Posterior vena cava (tissue), 2 donors: ENCODE data around the gene GRIA2. TPM values are rescaled to one million over a fixed set of nuclear protein-coding genes. Genes with fewer than 3 reads are reported as not detected.

Experiments
- DNase-seq: peaks from one replicate; pipeline ENCODE4 v3.0.0-alpha.2; 2020; ENCODE audit warnings: low spot score
- intact Hi-C, 2 donors: fragments of 100-400 bp; cut with DNase I; formaldehyde crosslinking; loops; one replicate each; pipeline versions ENCODE4 v1.14.1 to v1.14.2; 2022 to 2023
- total RNA-seq, 2 donors: library from RNA; stranded (reverse); fragmentation: NEBNext Ultra II Directional; extraction: Animal tissue kit (Norgen Biotek cat#: 25700); gene quantifications; one replicate each; pipeline ENCODE4 v1.2.1, GENCODE V29; 2021
- donor health status: DM: yes; HTN: yes; CAD: no.
- donor health status: DM: yes; HTN: yes; CAD: no.

GRIA2 gene
- total RNA-seq, 2 donors from 2014 or later, result 1.6 TPM

DNA sequence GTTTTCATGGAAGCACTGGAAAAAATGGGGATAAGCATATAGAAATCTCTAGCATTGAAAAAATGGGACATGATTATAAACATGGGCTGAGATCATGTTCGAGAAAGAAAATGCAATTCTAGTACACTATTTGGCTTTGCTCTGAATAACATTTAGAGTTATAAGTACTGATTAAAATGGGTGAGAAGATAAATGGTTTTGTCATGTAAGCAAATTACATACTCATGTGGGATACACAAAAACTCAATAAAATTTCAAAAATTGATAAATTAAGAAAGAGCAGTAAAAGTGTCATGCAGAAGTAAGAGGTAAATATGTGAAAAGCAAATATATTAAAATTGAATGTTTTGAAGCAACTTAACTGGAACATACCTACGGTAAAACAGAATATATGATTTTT, 99.6 kb downstream of the GRIA2 start:
- DNase-seq, result no peak
- intact Hi-C loops, result no loop called here

GRCh38 chr4:157327666-157328065, 107.1 kb downstream of the GRIA2 start:
- intact Hi-C loops, result no loop called here
- DNase-seq, result no peak

DNA sequence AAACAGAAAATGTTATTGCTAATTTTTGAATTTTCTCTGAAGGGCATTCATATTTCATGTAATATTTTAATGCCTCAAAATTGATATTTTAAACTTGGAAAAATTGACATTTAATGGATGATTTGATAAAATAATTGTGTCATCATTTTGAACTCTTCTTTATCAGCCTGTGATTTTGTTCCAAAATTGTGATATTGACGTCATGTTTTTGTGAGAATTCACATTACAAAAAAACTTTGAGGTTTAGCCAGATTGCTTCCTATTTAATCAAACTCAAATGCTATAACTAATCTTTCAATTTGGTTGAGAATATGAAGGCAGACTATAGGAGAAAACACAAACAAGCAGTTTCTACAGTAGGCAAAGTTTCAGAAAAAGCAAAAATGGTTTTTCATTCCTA, 137.4 kb downstream of the GRIA2 start:
- no peak for DNase-seq
- intact Hi-C loops, result no loop called here

DNA sequence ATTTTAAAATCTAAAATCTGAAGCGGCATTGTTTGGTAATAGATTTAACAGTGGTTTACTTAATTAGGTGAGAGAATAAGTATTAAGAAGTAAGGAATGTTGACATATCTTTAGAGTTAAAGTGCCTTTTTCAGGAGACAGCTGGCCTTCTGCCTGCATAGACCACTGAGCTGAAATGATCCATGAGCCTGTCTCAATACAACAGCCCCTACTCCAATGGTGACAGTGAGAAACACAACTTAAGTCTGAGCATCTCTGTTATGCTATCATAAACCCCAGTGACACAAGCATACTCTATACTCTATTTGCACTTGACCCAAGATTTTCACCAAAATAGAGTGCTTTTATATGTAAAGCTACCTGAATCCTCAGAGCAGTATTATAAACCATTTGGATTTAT, 137.9 kb downstream of the GRIA2 start:
- no peak for DNase-seq
- intact Hi-C loops, result no loop called here

DNA sequence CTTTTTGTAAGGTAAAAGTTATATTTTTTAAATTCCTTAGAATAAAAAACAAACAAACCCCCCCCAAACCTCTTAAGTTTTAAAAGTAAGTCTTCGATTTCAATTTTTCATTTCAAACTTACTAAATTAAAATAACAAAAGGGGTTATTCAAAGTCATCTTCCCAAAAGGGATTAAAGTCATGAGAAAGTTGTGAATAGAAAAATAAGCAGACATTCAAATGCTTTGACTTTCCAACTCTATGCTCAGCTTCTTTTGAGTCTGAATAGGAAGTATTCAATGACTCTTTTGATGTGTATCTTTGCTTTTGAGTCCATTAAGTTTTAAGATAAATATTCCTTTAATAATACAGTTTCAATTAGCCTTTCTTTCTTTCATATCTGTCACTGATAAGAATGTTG, 138.3 kb downstream of the GRIA2 start:
- intact Hi-C loops, result no loop called here

DNA sequence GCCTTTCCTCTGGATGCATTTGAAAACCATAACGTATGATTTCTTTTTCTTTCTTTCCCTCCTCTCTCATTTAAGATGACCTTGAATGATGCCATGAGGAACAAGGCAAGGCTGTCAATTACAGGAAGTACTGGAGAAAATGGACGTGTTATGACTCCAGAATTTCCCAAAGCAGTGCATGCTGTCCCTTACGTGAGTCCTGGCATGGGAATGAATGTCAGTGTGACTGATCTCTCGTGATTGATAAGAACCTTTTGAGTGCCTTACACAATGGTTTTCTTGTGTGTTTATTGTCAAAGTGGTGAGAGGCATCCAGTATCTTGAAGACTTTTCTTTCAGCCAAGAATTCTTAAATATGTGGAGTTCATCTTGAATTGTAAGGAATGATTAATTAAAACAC, 142.8 kb downstream of the GRIA2 start:
- intact Hi-C loops, result no loop called here

More for the DNA sequence above, 138.3 kb downstream of the GRIA2 start:
- no peak for DNase-seq

GRCh38 chr4:157372154-157372553, 151.6 kb downstream of the GRIA2 start:
- no peak for DNase-seq
- intact Hi-C loops, result no loop called here

More for the DNA sequence above, 142.8 kb downstream of the GRIA2 start:
- no peak for DNase-seq

- intact Hi-C loops, result no loop called here
- DNase-seq, result no peak
Measured at GRCh38 chr4:157372567-157372966, 152.0 kb downstream of the GRIA2 start.

- DNase-seq, result no peak
- intact Hi-C loops, result no loop called here
Measured at GRCh38 chr4:157389741-157390140, 169.2 kb downstream of the GRIA2 start.

GRCh38 chr4:157405070-157405469, 184.5 kb downstream of the GRIA2 start:
- DNase-seq, result no peak
- intact Hi-C loops, result no loop called here

Other genes starting within 250 kb of the GRIA2 start
- 10 to 100 TPM; 19.9 to 21.1 TPM for gene PDGFC, start 248.9 kb upstream of the GRIA2 start, total RNA-seq
- gene GLRB, start 144.6 kb upstream of the GRIA2 start, total RNA-seq, result 1 to 10 TPM; 3.9 to 4.1 TPM